Karpas-422 (cell line): ENCODE data around the gene EFCAB6. TPM values are rescaled to one million over a fixed set of nuclear protein-coding genes. Genes with fewer than 3 reads are reported as not detected.
A peak's percentile ranks its signal among the peaks of the same experiment; 100 is the strongest.

Source experiments
- DNase-seq: peaks from one replicate; pipeline ENCODE4 v3.0.0-alpha.2; 2015
- H2AFZ ChIP-seq: fragments of 200-600 bp; sonication (generic); 2 replicates; pipeline ENCODE4 v1.6.1; 2014; ENCODE audit warnings: antibody characterized with exemption, low read length, mixed read lengths
- H3K27ac ChIP-seq: fragments of 200-600 bp; sonication (generic); 2 replicates; pipeline ENCODE4 v1.5.1; 2014; ENCODE audit warnings: mild to moderate bottlenecking, low read length, moderate library complexity
- H3K27me3 ChIP-seq: fragments of 200-600 bp; sonication (generic); 2 replicates; pipeline ENCODE4 v1.6.1; 2014; ENCODE audit warnings: low read length, mixed read lengths
- H3K36me3 ChIP-seq: fragments of 200-600 bp; sonication (generic); 2 replicates; pipeline ENCODE4 v1.6.1; 2014; ENCODE audit warnings: low read length, mixed read lengths; ENCODE audit not compliant: insufficient read depth
- H3K4me1 ChIP-seq: fragments of 200-600 bp; sonication (generic); 2 replicates; pipeline ENCODE4 v1.6.1; 2014; ENCODE audit warnings: mild to moderate bottlenecking, low read length, mixed read lengths
- H3K4me2 ChIP-seq: fragments of 200-600 bp; sonication (generic); 2 replicates; pipeline ENCODE4 v1.6.1; 2014; ENCODE audit warnings: low read length, low read depth, mild to moderate bottlenecking; ENCODE audit not compliant: poor library complexity, severe bottlenecking
- H3K4me3 ChIP-seq: fragments of 200-600 bp; sonication (generic); 2 replicates; pipeline ENCODE4 v1.5.1; 2014; ENCODE audit warnings: mild to moderate bottlenecking, antibody characterized with exemption, low read length, mixed read lengths
- H3K79me2 ChIP-seq: fragments of 200-600 bp; sonication (generic); 2 replicates; pipeline ENCODE4 v1.6.1; 2014; ENCODE audit warnings: mild to moderate bottlenecking, low read length, mixed read lengths
- H3K9ac ChIP-seq: fragments of 200-600 bp; sonication (generic); 2 replicates; pipeline ENCODE4 v1.6.0; 2014; ENCODE audit warnings: low read length
- H3K9me2 ChIP-seq: fragments of 200-600 bp; sonication (generic), shearing (Covaris generic); replicated peaks from 2 replicates; pipeline ENCODE4 v1.6.0; 2014; ENCODE audit warnings: mild to moderate bottlenecking, low read length, moderate library complexity; ENCODE audit not compliant: insufficient read depth
- H3K9me3 ChIP-seq: fragments of 300-700, 200-600 bp; sonication (generic); 2 replicates; pipeline ENCODE4 v1.6.1; 2014; ENCODE audit warnings: low read length, mixed read lengths
- H4K20me1 ChIP-seq: fragments of 200-600 bp; sonication (generic); 2 replicates; pipeline ENCODE4 v1.6.1; 2014; ENCODE audit warnings: mild to moderate bottlenecking, antibody characterized with exemption, low read length, low read depth; ENCODE audit not compliant: insufficient read depth
- total RNA-seq: library from RNA; depleted of rRNA; stranded (reverse); fragments of >200 nt; shearing (Covaris generic); gene quantifications from 2 replicates; pipeline ENCODE4 v1.2.3, GENCODE V29; 2014; ENCODE audit warnings: low replicate concordance

The EFCAB6 gene
- total RNA-seq, 1 experiment from 2014 or later, result not detected

- Histone ChIP-seq H3K9me2 (no peaks in the 10 kb centered on the region), H3K4me3 (no peak overlapping the region), H3K79me2 (no peaks in the 10 kb centered on the region), H3K4me2 (no peak overlapping the region), H3K36me3 (no peaks in the 10 kb centered on the region), H3K27me3 (no peaks in the 10 kb centered on the region), H3K27ac (no peak overlapping the region), H3K9ac (no peak overlapping the region), H3K9me3 (no peaks in the 10 kb centered on the region), H2AFZ (no peak overlapping the region), H3K4me1 (no peaks in the 10 kb centered on the region), H4K20me1 (no peaks in the 10 kb centered on the region)
- DNase-seq, result no peak
Measured at GRCh38 chr22:43723816-43724215, 88.3 kb downstream of the EFCAB6 start.

GRCh38 chr22:43722444-43722843, 89.7 kb downstream of the EFCAB6 start:
- no peak for DNase-seq
- no peaks in the 10 kb centered on the region for H3K9me3 ChIP-seq
- H3K4me2 ChIP-seq, result no peak overlapping the region
- no peak overlapping the region for H3K9ac ChIP-seq
- no peak overlapping the region for H2AFZ ChIP-seq
- H3K4me1 ChIP-seq, result no peaks in the 10 kb centered on the region
- H3K79me2 ChIP-seq, result no peaks in the 10 kb centered on the region
- H3K36me3 ChIP-seq, result no peaks in the 10 kb centered on the region
- no peaks in the 10 kb centered on the region for H4K20me1 ChIP-seq
- no peak overlapping the region for H3K27ac ChIP-seq
- H3K9me2 ChIP-seq, result no peaks in the 10 kb centered on the region
- no peaks in the 10 kb centered on the region for H3K27me3 ChIP-seq
- no peak overlapping the region for H3K4me3 ChIP-seq

GRCh38 chr22:43720716-43721115, 91.4 kb downstream of the EFCAB6 start:
- Histone ChIP-seq H2AFZ (no peak overlapping the region), H3K27me3 (no peaks in the 10 kb centered on the region), H3K9ac (no peak overlapping the region), H3K9me2 (no peaks in the 10 kb centered on the region), H3K79me2 (no peaks in the 10 kb centered on the region), H3K4me1 (no peaks in the 10 kb centered on the region), H3K36me3 (no peaks in the 10 kb centered on the region), H4K20me1 (no peaks in the 10 kb centered on the region), H3K4me2 (no peak overlapping the region), H3K4me3 (no peak overlapping the region), H3K27ac (no peak overlapping the region), H3K9me3 (no peaks in the 10 kb centered on the region)
- DNase-seq, result peak; percentile 50

GRCh38 chr22:43714104-43714503, 98.0 kb downstream of the EFCAB6 start:
- no peak for DNase-seq
- Histone ChIP-seq H3K9ac (no peak overlapping the region), H3K9me3 (no peaks in the 10 kb centered on the region), H3K4me3 (no peak overlapping the region), H3K36me3 (no peaks in the 10 kb centered on the region), H3K79me2 (no peaks in the 10 kb centered on the region), H3K4me2 (no peak overlapping the region), H3K27me3 (no peaks in the 10 kb centered on the region), H3K9me2 (no peaks in the 10 kb centered on the region), H2AFZ (no peak overlapping the region), H3K4me1 (no peaks in the 10 kb centered on the region), H4K20me1 (no peaks in the 10 kb centered on the region), H3K27ac (no peak overlapping the region)

GRCh38 chr22:43711681-43712080, 100.4 kb downstream of the EFCAB6 start:
- DNase-seq, result no peak
- no peak overlapping the region for H3K27ac ChIP-seq
- no peak overlapping the region for H3K4me3 ChIP-seq
- H3K9ac ChIP-seq, result no peak overlapping the region
- H3K9me3 ChIP-seq, result no peaks in the 10 kb centered on the region
- H2AFZ ChIP-seq, result no peak overlapping the region
- no peaks in the 10 kb centered on the region for H3K27me3 ChIP-seq
- H4K20me1 ChIP-seq, result no peaks in the 10 kb centered on the region
- H3K36me3 ChIP-seq, result no peaks in the 10 kb centered on the region
- no peak overlapping the region for H3K4me2 ChIP-seq
- H3K9me2 ChIP-seq, result no peaks in the 10 kb centered on the region
- H3K79me2 ChIP-seq, result no peaks in the 10 kb centered on the region
- no peaks in the 10 kb centered on the region for H3K4me1 ChIP-seq

- Histone ChIP-seq H3K4me3 (no peak overlapping the region), H3K9me3 (peaks cover 3% of the 10 kb centered on the region; the same call in 1 of the 2 replicates), H4K20me1 (no peaks in the 10 kb centered on the region), H3K9ac (no peak overlapping the region), H3K79me2 (no peaks in the 10 kb centered on the region), H3K9me2 (no peaks in the 10 kb centered on the region), H3K4me2 (no peak overlapping the region), H3K27ac (no peak overlapping the region), H2AFZ (no peak overlapping the region), H3K27me3 (no peaks in the 10 kb centered on the region), H3K4me1 (no peaks in the 10 kb centered on the region), H3K36me3 (no peaks in the 10 kb centered on the region)
- DNase-seq, result no peak
Measured at GRCh38 chr22:43707648-43708047, 104.5 kb downstream of the EFCAB6 start.

GRCh38 chr22:43706571-43707328, 105.4 kb downstream of the EFCAB6 start:
- Histone ChIP-seq H3K27me3 (no peaks in the 10 kb centered on the region), H3K4me2 (no peak overlapping the region), H3K9me2 (no peaks in the 10 kb centered on the region), H3K4me3 (no peak overlapping the region), H3K9ac (no peak overlapping the region), H3K4me1 (no peaks in the 10 kb centered on the region), H3K79me2 (no peaks in the 10 kb centered on the region), H2AFZ (no peak overlapping the region), H3K36me3 (no peaks in the 10 kb centered on the region), H3K27ac (no peak overlapping the region), H4K20me1 (no peaks in the 10 kb centered on the region), H3K9me3 (peaks cover 3% of the 10 kb centered on the region; the same call in 1 of the 2 replicates)
- DNase-seq, result no peak

GRCh38 chr22:43706151-43706550, 106.0 kb downstream of the EFCAB6 start:
- Histone ChIP-seq H3K4me1 (no peaks in the 10 kb centered on the region), H3K4me3 (no peak overlapping the region), H3K4me2 (no peak overlapping the region), H3K9ac (no peak overlapping the region), H3K9me3 (peaks cover 3% of the 10 kb centered on the region; the same call in 1 of the 2 replicates), H4K20me1 (no peaks in the 10 kb centered on the region), H3K27ac (no peak overlapping the region), H3K9me2 (no peaks in the 10 kb centered on the region), H2AFZ (no peak overlapping the region), H3K36me3 (no peaks in the 10 kb centered on the region), H3K79me2 (no peaks in the 10 kb centered on the region), H3K27me3 (no peaks in the 10 kb centered on the region)
- DNase-seq, result no peak
